Neutrophil (primary cell): Measurements from ENCODE around the gene MSI2.

Experiments used
- H3K27ac ChIP-seq: fragments of 200-600 bp; sonication (generic); 2 replicates; pipeline ENCODE4 v1.5.1; 2016; ENCODE audit warnings: mild to moderate bottlenecking, moderate library complexity
- H3K27me3 ChIP-seq: fragments of 200-600 bp; sonication (generic); 2 replicates; pipeline ENCODE4 v1.6.0; 2016; ENCODE audit warnings: mild to moderate bottlenecking
- H3K36me3 ChIP-seq: fragments of 200-600 bp; sonication (generic); 2 replicates; pipeline ENCODE4 v1.5.1; 2017
- H3K4me1 ChIP-seq, 2 experiments: fragments of 200-600 bp in 1 of 2; sonication (generic) in 1 of 2; 1 replicate in 1 of 2; 2 replicates in 1 of 2; pipeline versions ENCODE4 v1.5.1 to v1.6.1; 2013 to 2016; ENCODE audit warnings: low read depth in 1 of 2, low read length in 1 of 2, mild to moderate bottlenecking in 1 of 2, moderate library complexity in 1 of 2; ENCODE audit not compliant: control insufficient read depth in 1 of 2, insufficient read depth in 1 of 2
- H3K4me3 ChIP-seq, 2 experiments: fragments of 200-600 bp in 1 of 2; sonication (generic) in 1 of 2; 1 replicate in 1 of 2; 2 replicates in 1 of 2; pipeline ENCODE4 v1.5.1; 2013 to 2016; ENCODE audit warnings: low read depth in 1 of 2, low read length in 1 of 2, mild to moderate bottlenecking in 1 of 2, moderate library complexity in 1 of 2
- H3K9me3 ChIP-seq: fragments of 200-600 bp; sonication (generic); 2 replicates; pipeline ENCODE4 v1.5.1; 2016
- CTCF ChIP-seq: fragments of 200-600 bp; sonication (generic); IDR thresholded peaks from 2 replicates; pipeline ENCODE4 v1.5.1; 2016; ENCODE audit warnings: antibody characterized with exemption

MSI2 gene

DNA sequence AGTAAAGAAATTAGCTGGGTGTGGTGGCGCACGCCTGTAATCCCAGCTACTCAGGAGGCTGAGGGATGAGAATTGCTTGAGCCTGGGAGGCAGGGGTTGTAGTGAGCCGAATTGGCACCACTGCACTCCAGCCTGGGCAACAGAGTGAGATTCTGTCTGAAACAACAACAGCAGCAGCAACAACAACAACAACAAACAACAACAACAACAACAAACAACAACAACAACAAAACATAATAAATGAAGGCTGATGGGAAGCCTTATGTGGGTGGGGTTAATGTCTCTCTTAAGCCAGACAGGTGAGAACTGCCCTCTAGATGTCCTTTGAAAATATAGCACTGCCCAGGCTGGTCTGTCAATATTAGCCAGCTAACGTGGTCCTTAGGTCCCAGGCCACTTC, 107.3 kb downstream of the MSI2 start:
- Histone ChIP-seq H3K9me3 (no peaks in the 10 kb centered on the region), H3K4me1 (no peaks in the 10 kb centered on the region), H3K4me3 (no peak overlapping the region), H3K36me3 (no peaks in the 10 kb centered on the region), H3K27me3 (no peaks in the 10 kb centered on the region), H3K27ac (no peak overlapping the region)
- no peak for TF ChIP-seq CTCF

DNA sequence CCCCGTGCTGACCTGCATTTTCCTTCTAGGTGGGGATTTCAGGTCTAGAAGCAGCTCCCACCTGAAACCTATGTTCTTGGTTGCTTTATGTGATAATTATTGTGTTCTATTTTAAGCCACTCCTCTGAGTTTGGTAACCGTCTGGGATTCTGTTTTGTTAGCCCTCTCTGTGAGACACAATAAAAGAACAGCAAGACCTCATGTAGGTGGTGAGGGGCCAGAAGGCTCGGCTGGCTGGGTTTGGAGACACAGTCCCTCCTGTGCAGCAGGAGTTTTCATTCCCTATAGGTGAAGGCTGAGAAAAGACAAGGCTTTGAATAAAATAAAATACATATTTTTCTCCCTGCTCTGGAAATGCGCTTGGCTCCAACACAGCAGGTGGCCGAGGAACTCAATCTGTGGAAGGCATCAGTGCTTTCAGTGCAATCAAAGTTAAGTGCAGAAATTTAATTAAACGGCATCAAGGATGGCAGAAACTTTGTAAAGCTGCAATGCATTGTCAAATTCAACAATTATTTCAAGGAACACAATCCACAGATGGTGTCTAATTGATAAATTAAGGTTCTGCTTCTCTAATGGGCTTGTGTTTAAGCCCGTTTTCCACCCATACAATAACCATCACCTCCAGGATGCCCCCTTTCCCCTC, 107.8 kb downstream of the MSI2 start:
- Histone ChIP-seq H3K36me3 (no peaks in the 10 kb centered on the region), H3K4me1 (no peaks in the 10 kb centered on the region), H3K4me3 (no peak overlapping the region), H3K27ac (no peak overlapping the region), H3K27me3 (no peaks in the 10 kb centered on the region), H3K9me3 (no peaks in the 10 kb centered on the region)
- TF ChIP-seq CTCF = no peak

DNA sequence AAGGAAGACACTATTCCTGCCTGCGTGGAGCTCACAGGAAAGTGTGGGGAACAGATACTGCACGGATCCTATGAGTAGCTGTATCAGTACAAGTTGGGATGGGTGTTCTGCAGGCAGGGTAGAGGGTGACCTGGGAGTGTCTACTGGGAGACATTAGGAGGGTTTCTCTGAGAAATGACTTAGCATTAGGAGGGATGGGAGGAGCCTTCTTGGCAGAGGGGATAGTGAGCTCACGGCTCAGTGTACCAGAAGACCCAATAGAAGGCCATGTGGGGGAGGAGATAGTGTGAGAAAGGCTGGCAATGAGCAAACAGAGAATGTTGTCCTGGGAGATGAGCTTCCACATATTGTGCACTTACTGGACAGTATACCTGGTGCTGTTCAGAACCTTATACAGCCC, 109.1 kb downstream of the MSI2 start:
- Histone ChIP-seq H3K27ac (no peak overlapping the region), H3K9me3 (no peaks in the 10 kb centered on the region), H3K27me3 (no peaks in the 10 kb centered on the region), H3K36me3 (no peaks in the 10 kb centered on the region), H3K4me3 (no peak overlapping the region), H3K4me1 (peaks cover 0 to 6% of the 10 kb centered on the region in 2 experiments)
- no peak for TF ChIP-seq CTCF

DNA sequence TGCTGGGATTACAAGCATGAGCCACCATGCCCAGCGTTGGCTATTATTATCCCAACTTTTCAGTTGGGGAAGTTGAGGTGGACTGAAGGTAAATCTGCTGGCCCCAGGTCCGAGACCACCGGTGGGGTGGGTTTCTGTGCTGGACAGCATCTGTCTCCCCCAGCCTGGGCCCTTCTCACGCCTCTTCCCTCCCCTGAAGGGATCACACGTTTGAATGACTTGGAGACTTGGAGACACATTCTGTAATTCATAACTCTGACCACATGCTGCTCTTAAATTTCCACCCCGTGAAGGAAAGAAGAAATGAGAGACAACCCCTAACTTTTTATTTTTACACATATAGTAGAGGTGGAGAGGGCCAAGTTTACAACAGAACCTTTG, 109.8 kb downstream of the MSI2 start:
- Histone ChIP-seq H3K9me3 (no peaks in the 10 kb centered on the region), H3K4me3 (no peak overlapping the region), H3K27ac (no peak overlapping the region), H3K27me3 (no peaks in the 10 kb centered on the region), H3K4me1 (peaks cover 0 to 9% of the 10 kb centered on the region in 2 experiments), H3K36me3 (no peaks in the 10 kb centered on the region)
- no peak for TF ChIP-seq CTCF

DNA sequence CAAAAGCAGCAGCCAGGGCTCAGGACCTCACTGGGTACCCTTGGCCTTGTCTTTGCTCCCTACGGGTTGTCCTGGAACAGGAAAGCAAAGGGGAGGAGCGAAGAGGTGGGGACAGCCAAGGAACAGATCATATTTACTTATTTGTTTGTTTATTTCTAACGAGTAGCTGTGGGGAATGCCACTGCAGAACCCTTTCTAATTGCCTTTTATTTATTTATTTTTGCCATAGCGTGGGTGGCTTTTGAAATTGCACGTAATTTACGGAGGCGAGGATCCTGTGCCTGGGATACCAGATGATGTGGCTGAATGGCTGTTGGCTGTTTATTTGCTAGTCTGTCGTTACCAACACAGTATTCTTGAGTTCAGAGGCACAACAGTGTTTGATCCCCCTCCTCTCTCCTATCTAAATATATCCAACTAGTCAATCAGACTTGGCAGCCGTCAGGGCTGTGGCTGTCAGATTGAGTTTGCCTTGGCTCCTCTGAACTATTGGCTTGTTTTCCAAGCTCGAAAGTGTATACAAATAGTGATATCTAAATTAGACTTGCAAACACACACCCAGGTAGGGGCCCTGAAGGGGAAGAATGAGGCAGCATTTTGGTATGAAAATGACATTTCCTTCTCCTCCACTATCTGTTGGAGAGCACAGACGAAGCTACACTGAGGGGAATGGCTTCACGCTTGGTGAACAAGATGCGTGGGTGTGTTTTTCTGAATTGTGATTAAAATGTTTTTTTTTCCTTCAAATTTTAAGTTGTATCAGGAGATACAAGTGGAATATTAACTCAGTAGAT, 110.4 kb downstream of the MSI2 start:
- Histone ChIP-seq H3K4me1 (peaks cover 0 to 9% of the 10 kb centered on the region in 2 experiments), H3K27ac (no peak overlapping the region), H3K36me3 (no peaks in the 10 kb centered on the region), H3K9me3 (no peaks in the 10 kb centered on the region), H3K27me3 (no peaks in the 10 kb centered on the region), H3K4me3 (no peak overlapping the region)
- TF ChIP-seq CTCF = no peak
